HepG2 (cell line): Measurements from ENCODE around the gene WDR54. TPM values are rescaled to one million over a fixed set of nuclear protein-coding genes. Genes with fewer than 3 reads are reported as not detected.
A peak's percentile ranks its signal among the peaks of the same experiment; 100 is the strongest.

Experiments used
- MED8 ChIP-seq: sonication (generic); formaldehyde crosslinking; IDR thresholded peaks from 2 replicates; pipeline ENCODE4 v1.8.1; 2023; ENCODE audit warnings: mild to moderate bottlenecking, missing genetic modification reagents; ENCODE audit not compliant: insufficient replicate concordance
- NCOA5 ChIP-seq: sonication (generic); formaldehyde crosslinking; IDR thresholded peaks from 2 replicates; pipeline ENCODE4 v1.4.0; 2020; ENCODE audit warnings: missing genetic modification reagents
- NFKB2 ChIP-seq: sonication (generic); formaldehyde crosslinking; IDR thresholded peaks from 2 replicates; pipeline ENCODE4 v1.4.0; 2020; ENCODE audit warnings: missing genetic modification reagents, borderline replicate concordance
- SCMH1 ChIP-seq: sonication (generic); formaldehyde crosslinking; IDR thresholded peaks from 2 replicates; pipeline ENCODE4 v1.9.0; 2021; ENCODE audit warnings: missing genetic modification reagents, mild to moderate bottlenecking, borderline replicate concordance
- SP4 ChIP-seq: sonication (generic); formaldehyde crosslinking; IDR thresholded peaks from 2 replicates; pipeline ENCODE4 v1.8.1; 2023; ENCODE audit warnings: mild to moderate bottlenecking, missing genetic modification reagents
- ZNF207 ChIP-seq: fragments of 450-650 bp; IDR thresholded peaks from 2 replicates; pipeline ENCODE4 v1.6.1; 2016; ENCODE audit warnings: antibody characterized with exemption, borderline replicate concordance
- ZNF441 ChIP-seq: sonication (generic); formaldehyde crosslinking; IDR thresholded peaks from 2 replicates; pipeline ENCODE4 v1.7.0; 2021; ENCODE audit warnings: missing genetic modification reagents, borderline replicate concordance
- ZNF496 ChIP-seq: sonication (generic); formaldehyde crosslinking; IDR thresholded peaks from 2 replicates; pipeline ENCODE4 v1.8.1; 2023; ENCODE audit warnings: mild to moderate bottlenecking, moderate library complexity, missing genetic modification reagents; ENCODE audit not compliant: insufficient replicate concordance
- ZNF552 ChIP-seq: sonication (generic); formaldehyde crosslinking; IDR thresholded peaks from 2 replicates; pipeline ENCODE4 v1.9.0; 2022; ENCODE audit warnings: missing genetic modification reagents, mild to moderate bottlenecking, borderline replicate concordance
- polyA plus RNA-seq, 8 experiments: library from polyadenylated mRNA; depleted of rRNA in 3 of 8; stranded (reverse) in 7 of 8; unstranded in 1 of 8; fragments of >200 nt; fragmentation: Illumina TruSeq in 4 of 8; extraction: Trizol in 4 of 8; gene quantifications; 2 replicates each; pipeline versions ENCODE4 v1.2.1 to v1.2.3, GENCODE V29; 2011 to 2016; ENCODE audit warnings: low read depth in 4 of 8, missing spikeins in 1 of 8, mixed read lengths in 1 of 8; ENCODE audit not compliant: insufficient read depth in 1 of 8
- total RNA-seq, 5 experiments: library from RNA; depleted of rRNA; stranded (reverse); fragments of >200 nt; fragmentation: Illumina TruSeq; extraction: Trizol; gene quantifications; 2 replicates each; pipeline ENCODE4 v1.2.3, GENCODE V29; 2016; ENCODE audit warnings: low read depth in 1 of 5
- TF ChIP-seq, protein P1 (sequence below): sonication (generic); formaldehyde crosslinking; IDR thresholded peaks from 2 replicates; pipeline ENCODE4 v1.4.0; 2020; ENCODE audit warnings: missing genetic modification reagents, borderline replicate concordance

WDR54 gene
- total and polyA plus RNA-seq, 2 of the 13 experiments (the other 11 are each of a cell fraction or from before 2014, with no cell fraction given): 2.0 to 17.3 TPM

DNA sequence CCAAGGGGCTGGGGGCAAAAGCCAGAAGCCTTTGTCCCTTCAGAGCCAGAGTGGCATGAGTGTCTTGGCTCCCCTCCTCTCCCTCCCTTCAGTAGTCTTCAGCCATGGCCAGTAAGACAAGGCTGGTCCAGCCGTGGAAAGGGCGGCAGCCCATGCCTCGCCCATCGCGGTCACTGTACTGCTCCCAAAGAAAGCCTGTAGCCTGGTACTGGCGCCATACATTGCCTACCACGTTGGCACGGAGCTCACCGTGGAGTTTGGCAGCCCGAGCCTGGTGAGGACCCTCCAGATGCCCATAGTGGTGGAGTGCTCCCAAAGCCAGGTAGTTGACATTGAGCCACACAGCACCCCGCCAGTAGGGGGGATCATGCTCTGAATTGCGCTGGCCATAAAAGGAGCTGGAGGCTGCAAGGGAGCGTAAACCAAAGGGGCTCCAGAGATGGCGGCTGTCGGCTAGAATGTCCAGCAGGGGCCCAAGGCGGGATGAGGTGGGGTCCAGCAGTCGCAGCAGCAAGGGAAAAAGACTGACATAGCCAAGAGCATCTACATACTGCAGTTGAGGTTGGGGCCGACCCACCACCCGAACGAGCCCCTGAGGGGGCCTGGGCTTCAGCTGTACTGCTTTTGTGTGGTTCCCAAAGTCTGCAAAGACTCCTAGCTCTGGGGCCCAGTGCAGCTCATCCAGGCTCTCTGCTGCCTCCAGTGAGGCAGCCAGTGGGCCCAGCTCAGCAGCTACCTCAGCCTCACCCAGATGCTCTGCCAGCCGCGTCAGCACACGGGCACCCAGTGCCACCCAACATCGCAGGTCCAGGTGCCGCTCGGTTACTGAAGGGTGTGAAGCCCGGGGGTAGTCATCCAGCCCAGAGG lies 39.9 kb downstream of the WDR54 start (continued):
- TF ChIP-seq, protein P1, sequence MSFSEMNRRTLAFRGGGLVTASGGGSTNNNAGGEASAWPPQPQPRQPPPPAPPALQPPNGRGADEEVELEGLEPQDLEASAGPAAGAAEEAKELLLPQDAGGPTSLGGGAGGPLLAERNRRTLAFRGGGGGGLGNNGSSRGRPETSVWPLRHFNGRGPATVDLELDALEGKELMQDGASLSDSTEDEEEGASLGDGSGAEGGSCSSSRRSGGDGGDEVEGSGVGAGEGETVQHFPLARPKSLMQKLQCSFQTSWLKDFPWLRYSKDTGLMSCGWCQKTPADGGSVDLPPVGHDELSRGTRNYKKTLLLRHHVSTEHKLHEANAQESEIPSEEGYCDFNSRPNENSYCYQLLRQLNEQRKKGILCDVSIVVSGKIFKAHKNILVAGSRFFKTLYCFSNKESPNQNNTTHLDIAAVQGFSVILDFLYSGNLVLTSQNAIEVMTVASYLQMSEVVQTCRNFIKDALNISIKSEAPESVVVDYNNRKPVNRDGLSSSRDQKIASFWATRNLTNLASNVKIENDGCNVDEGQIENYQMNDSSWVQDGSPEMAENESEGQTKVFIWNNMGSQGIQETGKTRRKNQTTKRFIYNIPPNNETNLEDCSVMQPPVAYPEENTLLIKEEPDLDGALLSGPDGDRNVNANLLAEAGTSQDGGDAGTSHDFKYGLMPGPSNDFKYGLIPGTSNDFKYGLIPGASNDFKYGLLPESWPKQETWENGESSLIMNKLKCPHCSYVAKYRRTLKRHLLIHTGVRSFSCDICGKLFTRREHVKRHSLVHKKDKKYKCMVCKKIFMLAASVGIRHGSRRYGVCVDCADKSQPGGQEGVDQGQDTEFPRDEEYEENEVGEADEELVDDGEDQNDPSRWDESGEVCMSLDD (CRISPR knock-in tag): no peak
- TF ChIP-seq MED8: no peak
- no peak for TF ChIP-seq ZNF552 (CRISPR knock-in tag)
- TF ChIP-seq ZNF207: no peak
- no peak for TF ChIP-seq NFKB2
- TF ChIP-seq ZNF441 (CRISPR knock-in tag): no peak
- no peak for TF ChIP-seq ZNF496 (CRISPR knock-in tag)
- TF ChIP-seq NCOA5: no peak
- TF ChIP-seq SP4: peak; percentile 58; the same call in 1 of the 2 replicates
- TF ChIP-seq SCMH1 (CRISPR knock-in tag): no peak
